ENCODE measurements around the gene RPL29.

The RPL29 gene

DNA sequence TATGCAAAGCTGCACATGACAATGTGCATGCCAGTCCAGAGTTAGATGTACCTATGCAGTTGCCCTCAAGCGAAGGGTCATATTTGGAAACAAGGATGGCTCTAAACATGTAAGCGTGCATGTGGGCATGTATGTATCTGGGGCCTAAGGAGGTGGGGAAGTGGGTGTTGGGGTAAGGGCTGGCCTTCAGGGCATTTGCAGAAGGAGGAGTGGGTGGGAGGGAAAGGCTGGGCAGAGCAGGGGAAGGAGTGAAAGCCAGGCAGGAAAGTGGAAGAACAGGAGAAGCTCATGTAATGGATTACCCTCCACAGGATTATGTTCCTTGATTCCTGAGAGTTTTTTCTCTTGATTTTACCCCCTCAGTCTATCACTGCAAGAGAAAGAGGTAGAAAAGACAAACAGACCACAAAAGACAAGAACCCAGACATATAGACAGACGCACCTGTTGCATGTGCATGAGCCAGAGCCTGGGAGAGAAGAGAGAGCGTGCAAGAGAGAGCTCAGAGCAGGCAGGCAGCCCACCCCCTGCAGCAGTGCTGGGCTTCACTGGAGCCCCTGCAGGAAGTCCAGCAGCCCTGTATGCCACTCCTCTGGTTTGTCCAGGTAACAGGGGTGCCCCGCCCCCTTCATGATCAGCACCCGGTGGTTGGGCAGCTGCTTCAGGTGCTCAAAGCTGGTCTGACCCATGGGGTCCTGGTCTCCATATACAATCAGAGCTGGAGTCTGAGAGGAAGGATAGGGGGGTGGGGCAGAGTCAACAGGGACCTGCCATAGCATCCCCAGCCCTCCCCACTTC is 26.6 kb downstream of the RPL29 start:
- no peak overlapping the region for H2BK5ac ChIP-seq (ENCODE audit: low read length)
- no peak overlapping the region for H3K18ac ChIP-seq (ENCODE audit: low read length)
- H3K79me1 ChIP-seq (ENCODE audit: low read length) = peaks cover 6% of the 10 kb centered on the region
- H3K4me1 ChIP-seq (ENCODE audit: control insufficient read depth, low read depth, low read length) = peaks cover 13% of the 10 kb centered on the region
- H3K36me3 ChIP-seq (ENCODE audit: control insufficient read depth, insufficient read depth, low read length) = no peaks in the 10 kb centered on the region
- WGBS (ENCODE audit: extremely low coverage, insufficient coverage, low lambda C conversion rate) = no CpG with 5 or more reads among the region's 6 CpGs
- no peak for DNase-seq
- H4K8ac ChIP-seq (ENCODE audit: low read depth, low read length) = no peak overlapping the region
- peak overlapping the region; percentile 0 for H3K4ac ChIP-seq (ENCODE audit: low read depth, low read length)
- H3K4me2 ChIP-seq (ENCODE audit: low read length) = no peak overlapping the region
- H3K23ac ChIP-seq (ENCODE audit: low read length) = no peak overlapping the region
- no peak overlapping the region for H2BK15ac ChIP-seq (replicated peaks; ENCODE audit: low read depth)
- H2AK5ac ChIP-seq (ENCODE audit: low read length) = no peak overlapping the region
- no peak overlapping the region for H2BK120ac ChIP-seq (ENCODE audit: low read depth, low read length)
- H3K27me3 ChIP-seq (ENCODE audit: insufficient read depth, low read length, poor library complexity) = no peaks in the 10 kb centered on the region
- no peak overlapping the region for H4K5ac ChIP-seq (ENCODE audit: low read length)
- peak overlapping the region; percentile 38 for H3K9ac ChIP-seq (ENCODE audit: low read length)
- H3K27ac ChIP-seq (ENCODE audit: low read depth, low read length) = no peak overlapping the region
- H3K4me3 ChIP-seq (ENCODE audit: low read length) = no peak overlapping the region
- no peaks in the 10 kb centered on the region for H3K79me2 ChIP-seq (ENCODE audit: control insufficient read depth, insufficient read depth, low read length)
- H3K56ac ChIP-seq (ENCODE audit: low read length) = peak overlapping the region; percentile 75

DNA sequence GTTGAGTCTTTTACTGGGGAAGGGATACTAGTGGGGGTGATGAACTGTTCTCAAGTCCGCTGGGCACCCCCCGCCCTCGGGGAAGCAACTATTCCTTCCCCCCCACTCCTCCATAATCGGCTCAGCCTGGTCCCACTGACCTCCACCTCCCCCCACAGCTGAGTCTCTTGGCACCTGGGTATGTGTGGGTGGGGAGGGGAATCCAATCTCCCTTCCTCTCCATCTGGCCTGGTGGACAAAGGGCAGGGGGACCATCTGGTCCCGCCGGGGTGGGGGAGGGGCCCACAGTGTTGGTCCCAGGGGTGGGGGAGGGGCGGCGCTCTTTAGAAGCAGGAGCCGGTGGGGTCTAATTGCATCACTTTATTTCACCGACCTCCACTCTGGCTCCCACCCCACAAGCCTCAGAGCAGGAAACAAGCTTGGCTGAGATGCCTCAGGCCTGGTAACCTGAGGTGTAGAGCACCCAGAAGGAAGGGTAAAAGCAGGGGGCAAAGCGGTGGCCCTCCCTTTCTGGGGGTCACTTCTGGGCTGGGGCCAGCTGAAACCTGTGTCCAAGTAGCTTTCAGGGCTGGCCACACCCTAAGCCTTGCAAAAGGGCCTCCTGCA is 27.4 kb downstream of the RPL29 start:
- Histone ChIP-seq H3K27ac (ENCODE audit: low read depth, low read length) (peak overlapping the region; percentile 91), H3K9ac (ENCODE audit: low read length) (peak overlapping the region; percentile 92), H3K4ac (ENCODE audit: low read depth, low read length) (peak overlapping the region; percentile 99), H3K23ac (ENCODE audit: low read length) (peak overlapping the region; percentile 83), H2BK120ac (ENCODE audit: low read depth, low read length) (peak overlapping the region; percentile 68), H3K36me3 (ENCODE audit: control insufficient read depth, insufficient read depth, low read length) (no peaks in the 10 kb centered on the region), H3K18ac (ENCODE audit: low read length) (peak overlapping the region; percentile 95), H2BK5ac (ENCODE audit: low read length) (peak overlapping the region; percentile 86), H3K56ac (ENCODE audit: low read length) (peak overlapping the region; percentile 94), H2AK5ac (ENCODE audit: low read length) (peak overlapping the region; percentile 2), H4K8ac (ENCODE audit: low read depth, low read length) (no peak overlapping the region), H3K4me3 (ENCODE audit: low read length) (peak overlapping the region; percentile 44), H3K4me2 (ENCODE audit: low read length) (peak overlapping the region; percentile 76), H2BK15ac (replicated peaks; ENCODE audit: low read depth) (no peak overlapping the region), H3K27me3 (ENCODE audit: insufficient read depth, low read length, poor library complexity) (no peaks in the 10 kb centered on the region), H3K79me1 (ENCODE audit: low read length) (peaks cover 6% of the 10 kb centered on the region), H3K79me2 (ENCODE audit: control insufficient read depth, insufficient read depth, low read length) (no peaks in the 10 kb centered on the region), H3K4me1 (ENCODE audit: control insufficient read depth, low read depth, low read length) (peaks cover 13% of the 10 kb centered on the region), H4K5ac (ENCODE audit: low read length) (peak overlapping the region; percentile 42)
- WGBS (ENCODE audit: extremely low coverage, insufficient coverage, low lambda C conversion rate) = no CpG with 5 or more reads among the region's 11 CpGs
- DNase-seq = peak; percentile 75

- DNase-seq = peak; percentile 82
- peak within 1 kb of the TSS; percentile 91 for H3K27ac ChIP-seq (ENCODE audit: low read depth, low read length)
- no peak within 1 kb of the TSS for H2BK15ac ChIP-seq (replicated peaks; ENCODE audit: low read depth)
- peak within 1 kb of the TSS; percentile 55 for H3K4me3 ChIP-seq (ENCODE audit: low read length)
- peak within 1 kb of the TSS; percentile 77 for H4K8ac ChIP-seq (ENCODE audit: low read depth, low read length)
- peak within 1 kb of the TSS; percentile 95 for H3K18ac ChIP-seq (ENCODE audit: low read length)
- H3K9ac ChIP-seq (ENCODE audit: low read length) = peak within 1 kb of the TSS; percentile 92
- H3K4me2 ChIP-seq (ENCODE audit: low read length) = peak within 1 kb of the TSS; percentile 76
- peak within 1 kb of the TSS; percentile 86 for H2BK5ac ChIP-seq (ENCODE audit: low read length)
- peak within 1 kb of the TSS; percentile 94 for H3K56ac ChIP-seq (ENCODE audit: low read length)
- no peaks in the 10 kb centered on the region for H3K27me3 ChIP-seq (ENCODE audit: insufficient read depth, low read length, poor library complexity)
- WGBS (ENCODE audit: extremely low coverage, insufficient coverage, low lambda C conversion rate) = no CpG with 5 or more reads among the region's 90 CpGs
- H2BK120ac ChIP-seq (ENCODE audit: low read depth, low read length) = peak within 1 kb of the TSS; percentile 68
- H3K23ac ChIP-seq (ENCODE audit: low read length) = peak within 1 kb of the TSS; percentile 83
- H3K79me1 ChIP-seq (ENCODE audit: low read length) = peaks cover 6% of the 10 kb centered on the region
- no peaks in the 10 kb centered on the region for H3K36me3 ChIP-seq (ENCODE audit: control insufficient read depth, insufficient read depth, low read length)
- peak within 1 kb of the TSS; percentile 42 for H4K5ac ChIP-seq (ENCODE audit: low read length)
- peak within 1 kb of the TSS; percentile 99 for H3K4ac ChIP-seq (ENCODE audit: low read depth, low read length)
- peaks cover 13% of the 10 kb centered on the region for H3K4me1 ChIP-seq (ENCODE audit: control insufficient read depth, low read depth, low read length)
- H2AK5ac ChIP-seq (ENCODE audit: low read length) = peak within 1 kb of the TSS; percentile 69
- H3K79me2 ChIP-seq (ENCODE audit: control insufficient read depth, insufficient read depth, low read length) = no peaks in the 10 kb centered on the region
These were observed 28.1 kb downstream of the RPL29 start, which contains the start of gene PCBP4 for GRCh38 chr3:51967384-51968169. Gene PCBP4 (minus strand): TSS chr3:51967454. CDS start chr3:51961240, 6,214 bp downstream.

- peak overlapping the region; percentile 42 for H3K4me2 ChIP-seq (ENCODE audit: low read length)
- H2AK5ac ChIP-seq (ENCODE audit: low read length) = peak overlapping the region; percentile 30
- H3K23ac ChIP-seq (ENCODE audit: low read length) = peak overlapping the region; percentile 7
- H3K79me1 ChIP-seq (ENCODE audit: low read length) = peaks cover 6% of the 10 kb centered on the region
- H4K5ac ChIP-seq (ENCODE audit: low read length) = no peak overlapping the region
- no peak overlapping the region for H2BK120ac ChIP-seq (ENCODE audit: low read depth, low read length)
- H3K4me3 ChIP-seq (ENCODE audit: low read length) = peak overlapping the region; percentile 55
- peak overlapping the region; percentile 93 for H3K56ac ChIP-seq (ENCODE audit: low read length)
- no peak overlapping the region for H2BK5ac ChIP-seq (ENCODE audit: low read length)
- H3K27me3 ChIP-seq (ENCODE audit: insufficient read depth, low read length, poor library complexity) = no peaks in the 10 kb centered on the region
- no peak for DNase-seq
- peaks cover 13% of the 10 kb centered on the region for H3K4me1 ChIP-seq (ENCODE audit: control insufficient read depth, low read depth, low read length)
- H2BK15ac ChIP-seq (replicated peaks; ENCODE audit: low read depth) = no peak overlapping the region
- H3K27ac ChIP-seq (ENCODE audit: low read depth, low read length) = peak overlapping the region; percentile 45
- H3K4ac ChIP-seq (ENCODE audit: low read depth, low read length) = peak overlapping the region; percentile 39
- no peaks in the 10 kb centered on the region for H3K36me3 ChIP-seq (ENCODE audit: control insufficient read depth, insufficient read depth, low read length)
- H3K79me2 ChIP-seq (ENCODE audit: control insufficient read depth, insufficient read depth, low read length) = no peaks in the 10 kb centered on the region
- H3K18ac ChIP-seq (ENCODE audit: low read length) = peak overlapping the region; percentile 53
- peak overlapping the region; percentile 85 for H3K9ac ChIP-seq (ENCODE audit: low read length)
- no peak overlapping the region for H4K8ac ChIP-seq (ENCODE audit: low read depth, low read length)
- WGBS (ENCODE audit: extremely low coverage, insufficient coverage, low lambda C conversion rate) = no CpG with 5 or more reads among the region's 33 CpGs
These were observed 28.7 kb downstream of the RPL29 start for GRCh38 chr3:51966922-51967383.

DNA sequence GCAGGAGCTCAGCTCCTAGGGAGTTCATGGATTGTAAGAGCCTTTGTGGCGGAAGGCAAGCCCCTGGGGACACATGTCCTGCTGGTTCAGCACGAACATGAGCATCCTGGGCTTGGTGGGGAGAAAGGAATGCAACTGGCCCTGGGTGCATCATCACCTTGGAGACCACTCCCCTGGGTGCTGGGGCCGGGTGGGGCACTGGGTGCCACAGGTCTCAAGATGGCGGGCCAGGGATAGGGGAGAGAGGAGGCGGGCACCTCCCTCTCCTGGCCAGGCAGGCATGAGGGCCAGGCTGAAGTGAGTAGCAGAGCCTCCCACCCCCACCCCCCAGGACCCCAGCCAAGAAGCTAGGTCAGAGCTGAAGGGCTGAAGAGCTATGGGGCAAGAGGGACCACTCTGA is 29.2 kb downstream of the RPL29 start:
- peak overlapping the region; percentile 42 for H3K4me2 ChIP-seq (ENCODE audit: low read length)
- no CpG with 5 or more reads among the region's 5 CpGs for WGBS (ENCODE audit: extremely low coverage, insufficient coverage, low lambda C conversion rate)
- peaks cover 13% of the 10 kb centered on the region for H3K4me1 ChIP-seq (ENCODE audit: control insufficient read depth, low read depth, low read length)
- no peak overlapping the region for H3K18ac ChIP-seq (ENCODE audit: low read length)
- H2BK120ac ChIP-seq (ENCODE audit: low read depth, low read length) = no peak overlapping the region
- no peak overlapping the region for H4K5ac ChIP-seq (ENCODE audit: low read length)
- H3K27me3 ChIP-seq (ENCODE audit: insufficient read depth, low read length, poor library complexity) = no peaks in the 10 kb centered on the region
- no peak overlapping the region for H4K8ac ChIP-seq (ENCODE audit: low read depth, low read length)
- peak overlapping the region; percentile 85 for H3K9ac ChIP-seq (ENCODE audit: low read length)
- H3K27ac ChIP-seq (ENCODE audit: low read depth, low read length) = no peak overlapping the region
- H3K79me2 ChIP-seq (ENCODE audit: control insufficient read depth, insufficient read depth, low read length) = no peaks in the 10 kb centered on the region
- no peak for DNase-seq
- H3K36me3 ChIP-seq (ENCODE audit: control insufficient read depth, insufficient read depth, low read length) = no peaks in the 10 kb centered on the region
- H3K4ac ChIP-seq (ENCODE audit: low read depth, low read length) = no peak overlapping the region
- H2AK5ac ChIP-seq (ENCODE audit: low read length) = peak overlapping the region; percentile 69
- H2BK5ac ChIP-seq (ENCODE audit: low read length) = no peak overlapping the region
- peak overlapping the region; percentile 7 for H3K23ac ChIP-seq (ENCODE audit: low read length)
- H3K4me3 ChIP-seq (ENCODE audit: low read length) = no peak overlapping the region
- H2BK15ac ChIP-seq (replicated peaks; ENCODE audit: low read depth) = no peak overlapping the region
- peaks cover 6% of the 10 kb centered on the region for H3K79me1 ChIP-seq (ENCODE audit: low read length)
- H3K56ac ChIP-seq (ENCODE audit: low read length) = peak overlapping the region; percentile 93
